Activated CD8-positive, alpha-beta memory T cell treated with anti-CD3 and anti-CD28 coated beads, Interleukin-2, amount 50 U/mL, for 1 hour (primary cell): ENCODE data around the gene ZNF672.
"Not testable (repeated sequence)": the region's sequence is repeated elsewhere in the genome, so short reads cannot be mapped to it uniquely, and the experiment has no call there.

Source experiments
- DNase-seq: peaks from one replicate; pipeline ENCODE4 v3.0.0-alpha.2; 2020; ENCODE audit errors: extremely low read depth

ZNF672 gene

GRCh38 chr1:248853663-248854375 is 15.8 kb downstream of the ZNF672 start:
- DNase-seq, result no peak

DNA sequence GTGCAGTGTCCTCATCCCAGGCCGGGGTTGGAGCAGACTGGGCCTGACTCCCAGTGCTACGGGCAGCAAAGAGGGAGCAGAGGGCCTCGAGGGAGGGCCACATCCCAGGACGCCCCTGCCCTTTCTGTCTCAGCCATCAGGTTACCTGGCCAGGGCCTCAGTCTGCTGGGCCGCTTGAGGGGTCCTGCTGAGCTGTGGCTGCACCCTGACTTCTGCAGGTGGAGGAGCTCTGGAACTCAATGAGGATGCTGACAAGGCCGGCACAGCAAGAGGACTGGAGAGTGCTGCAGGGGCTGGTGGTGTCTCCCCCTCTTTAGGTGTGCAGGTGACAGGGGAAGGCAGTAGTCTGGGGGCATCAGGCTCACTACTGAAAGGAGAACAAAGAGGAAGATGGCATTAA is 17.6 kb downstream of the ZNF672 start:
- DNase-seq, result no peak

DNA sequence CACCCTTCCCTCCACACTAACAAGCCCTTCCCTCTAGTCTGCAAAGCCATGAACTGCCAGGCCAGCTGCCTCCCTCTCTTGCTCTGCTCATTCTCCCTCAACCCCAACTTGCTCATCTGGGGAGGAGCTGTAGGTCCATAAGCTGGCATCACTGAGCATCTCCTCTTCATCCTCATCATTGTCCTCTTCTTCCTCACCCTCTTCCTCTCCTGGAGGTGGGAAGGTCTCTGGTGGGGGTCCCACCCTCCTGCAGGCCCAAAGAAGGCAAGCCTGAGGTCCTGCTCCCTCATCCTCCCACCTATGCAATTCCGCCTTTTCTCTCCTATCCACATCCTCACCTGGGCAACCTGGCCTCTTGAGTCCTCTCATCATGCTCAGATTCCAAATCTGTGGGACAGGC is 18.2 kb downstream of the ZNF672 start:
- DNase-seq, result no peak

GRCh38 chr1:248857201-248857600 is 19.2 kb downstream of the ZNF672 start:
- DNase-seq, result no peak

DNA sequence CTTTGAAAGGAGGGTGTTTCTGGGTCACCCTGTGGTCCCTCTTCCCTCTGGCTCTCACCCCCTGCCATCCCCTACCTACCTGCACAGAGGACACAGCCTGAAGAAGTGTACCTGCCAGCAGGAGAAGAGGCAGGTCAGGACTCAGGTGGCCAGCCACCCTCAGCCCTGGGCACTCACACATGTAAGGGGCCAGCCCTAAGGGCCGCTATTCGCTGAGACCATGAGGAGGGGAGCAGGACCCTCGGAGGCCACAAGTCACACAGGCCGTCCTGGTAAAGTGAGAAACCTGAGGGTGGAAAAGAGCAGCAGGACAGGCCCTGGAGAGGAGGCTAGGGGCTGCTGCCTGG is 19.7 kb downstream of the ZNF672 start:
- DNase-seq, result no peak

DNA sequence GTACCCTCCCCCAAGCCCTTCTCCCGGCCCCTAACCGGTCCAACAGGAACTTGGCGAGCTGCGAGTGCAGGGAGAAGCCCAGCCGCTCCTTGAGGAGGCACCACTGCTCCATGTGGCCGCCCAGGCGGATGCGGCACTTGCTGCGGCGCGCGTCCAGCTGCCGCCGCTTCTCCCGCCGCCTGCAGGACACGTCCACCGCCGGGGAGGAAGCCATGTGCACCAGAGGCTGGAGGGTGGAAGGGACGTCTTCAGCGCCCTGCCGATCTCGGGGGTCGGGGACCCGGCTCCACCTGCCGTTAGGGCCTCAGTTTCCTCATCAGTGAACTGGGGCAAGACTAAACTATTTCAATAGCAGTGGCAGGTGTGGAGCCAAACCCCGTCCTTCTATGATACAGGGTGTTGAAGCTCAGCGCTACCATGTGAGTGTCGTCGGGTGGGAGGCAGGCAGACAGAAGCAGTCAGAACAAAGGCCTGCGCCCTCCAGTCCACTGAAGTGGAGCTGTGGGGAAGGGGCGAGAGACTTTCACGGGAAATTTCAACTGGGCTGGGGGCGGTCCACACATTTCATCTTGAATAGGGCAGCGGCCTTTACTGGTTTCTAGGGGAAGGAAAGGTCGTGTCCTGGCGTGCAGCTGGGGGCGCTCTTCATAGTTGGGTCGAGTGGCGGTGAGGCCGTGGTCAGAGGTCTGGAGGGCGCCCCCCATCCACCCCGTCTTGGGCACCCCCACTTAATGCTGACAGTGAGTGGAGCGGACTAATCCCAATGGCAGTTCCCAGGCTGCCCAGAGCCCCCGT is 20.3 kb downstream of the ZNF672 start:
- DNase-seq, result no peak

GRCh38 chr1:248858891-248859889 is 21.2 kb downstream of the ZNF672 start, which contains the start of gene ZNF692:
Gene ZNF692, minus strand, starts transcription at chr1:248859085. Its CDS starts 776 bp downstream, at chr1:248858309.
- peak; percentile 91 for DNase-seq

GRCh38 chr1:248860007-248860406 is 22.0 kb downstream of the ZNF672 start:
- DNase-seq, result no peak

- DNase-seq, result no peak
Observed at GRCh38 chr1:248861616-248862015, 23.6 kb downstream of the ZNF672 start.

- no peak for DNase-seq
Observed at GRCh38 chr1:248862695-248862997, 24.6 kb downstream of the ZNF672 start.

- no peak for DNase-seq
Observed at GRCh38 chr1:248862998-248863881, 25.2 kb downstream of the ZNF672 start.

DNA sequence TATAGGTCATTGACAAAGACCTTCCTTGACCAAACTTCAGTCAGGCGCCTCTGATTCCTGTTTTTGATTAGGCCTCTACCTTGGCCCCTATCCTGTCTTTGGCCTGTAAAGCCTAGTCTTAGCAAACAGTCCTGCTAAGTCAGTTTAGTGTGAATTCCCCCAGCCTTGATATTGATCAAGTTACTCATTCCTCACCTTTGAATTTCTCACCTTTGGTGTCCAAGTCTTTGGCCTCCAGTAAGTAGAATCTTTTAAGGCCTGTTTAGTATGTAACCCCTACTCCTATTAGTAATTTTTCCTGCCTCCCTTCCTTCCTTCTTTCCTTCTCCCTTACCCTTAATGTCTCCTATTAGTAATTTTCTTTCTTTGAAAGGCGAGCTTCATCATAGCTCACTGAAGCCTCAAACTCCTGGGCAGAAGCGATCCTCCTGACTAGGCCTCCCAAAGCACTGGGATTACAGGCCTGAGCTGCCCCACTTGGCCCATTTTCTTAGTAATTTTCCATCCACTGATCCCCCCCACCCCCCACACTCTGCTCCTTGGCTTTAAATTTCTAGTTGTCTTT is 33.9 kb downstream of the ZNF672 start:
- DNase-seq, result no peak

DNA sequence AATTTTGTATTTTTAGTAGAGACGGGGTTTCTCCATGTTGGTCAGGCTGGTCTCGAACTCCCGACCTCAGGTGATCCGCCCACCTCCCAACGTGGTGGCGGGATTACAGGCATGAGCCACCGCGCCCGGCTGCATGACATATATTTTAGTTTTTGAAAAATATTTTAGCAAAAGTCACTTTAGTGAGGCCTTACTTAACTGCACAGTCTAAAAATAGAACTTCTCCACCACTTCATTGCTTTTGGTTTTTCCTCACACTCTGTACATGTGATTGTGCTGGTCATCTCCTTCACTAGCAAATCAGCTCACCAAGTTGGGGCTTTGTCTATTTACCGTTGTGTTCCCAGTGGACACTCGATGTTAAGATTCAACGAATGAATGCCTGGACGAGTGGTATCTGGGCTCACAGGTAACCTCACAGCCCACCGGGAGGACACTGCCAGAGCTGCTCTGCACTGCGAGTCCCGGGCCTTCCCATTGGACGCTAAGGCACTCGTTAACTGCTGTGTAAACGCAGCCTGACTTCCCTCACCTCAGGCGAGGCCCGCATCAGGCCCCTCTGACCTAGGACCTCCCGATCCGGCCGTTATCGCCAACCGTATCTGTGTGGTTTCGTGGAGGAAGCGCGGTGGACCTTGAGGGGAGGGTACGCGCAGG is 34.9 kb downstream of the ZNF672 start:
- DNase-seq, result no peak

DNA sequence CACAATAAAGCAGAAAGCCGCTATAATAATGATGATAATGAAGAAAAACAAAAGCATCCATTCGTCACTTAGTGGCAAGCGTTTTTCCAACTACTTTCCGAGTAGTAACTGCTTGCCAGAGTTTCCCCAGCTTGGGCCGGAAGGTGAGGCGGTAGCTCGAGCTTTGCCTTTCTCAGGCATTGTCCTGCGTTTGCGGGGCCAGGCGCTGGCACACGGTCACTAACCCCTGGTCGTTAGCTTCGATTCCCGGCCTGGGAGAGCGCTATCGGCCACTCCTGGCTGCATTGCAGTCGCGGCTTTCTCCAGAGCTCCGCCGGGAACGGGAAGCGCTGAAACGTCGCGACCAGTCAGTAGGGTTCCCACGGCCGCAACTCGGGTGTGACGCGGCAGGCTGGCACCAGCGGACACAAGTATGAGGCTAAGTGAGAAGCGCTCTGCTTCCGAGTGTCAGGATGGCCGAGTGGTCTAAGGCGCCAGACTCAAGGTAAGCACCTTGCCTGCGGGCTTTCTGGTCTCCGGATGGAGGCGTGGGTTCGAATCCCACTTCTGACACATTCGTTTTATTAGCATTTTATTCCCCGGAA is 35.5 kb downstream of the ZNF672 start:
- peak; percentile 76 for DNase-seq

- DNase-seq, result no peak
Observed at GRCh38 chr1:248873993-248874533, 36.0 kb downstream of the ZNF672 start.

DNA sequence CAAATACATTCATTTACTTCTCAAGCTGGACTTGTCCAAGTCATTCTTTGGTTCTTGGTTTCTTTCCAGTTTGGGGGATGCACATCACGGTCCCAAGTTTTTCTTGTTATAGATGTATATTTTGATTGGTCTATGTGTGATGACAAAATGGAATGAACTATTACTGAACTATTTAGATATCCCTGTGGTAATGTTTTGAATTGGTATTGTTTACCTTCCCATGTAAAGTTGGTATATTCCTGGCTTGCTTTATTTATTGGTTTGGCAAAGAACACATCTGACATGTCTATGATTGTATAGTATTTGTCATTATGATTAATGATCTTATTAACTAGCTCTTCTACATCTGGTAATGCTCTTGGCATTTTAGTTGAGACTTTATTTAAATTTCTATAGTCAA is 43.2 kb downstream of the ZNF672 start:
- no peak for DNase-seq

DNA sequence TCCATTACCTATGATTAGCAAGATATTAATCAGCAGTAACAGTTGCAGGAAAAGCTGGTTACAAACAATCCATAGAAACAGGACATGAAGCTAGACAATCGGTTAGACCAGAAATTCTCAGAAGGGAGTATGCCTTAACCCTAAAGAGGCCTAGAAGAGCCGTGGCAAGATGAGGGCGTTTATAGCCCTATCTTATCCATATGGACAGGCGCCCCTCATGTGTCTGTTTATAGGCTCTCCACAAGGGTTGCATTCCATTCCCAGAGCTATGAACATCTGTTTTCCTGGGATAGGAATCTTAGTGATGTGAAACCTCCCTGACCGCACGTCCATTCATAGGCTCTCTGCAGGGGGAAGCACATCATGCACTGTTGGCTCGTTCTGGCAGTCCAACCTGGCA is 44.4 kb downstream of the ZNF672 start:
- DNase-seq, result not testable (repeated sequence)

- no peak for DNase-seq
Observed at GRCh38 chr1:248884632-248885295, 46.7 kb downstream of the ZNF672 start.

DNA sequence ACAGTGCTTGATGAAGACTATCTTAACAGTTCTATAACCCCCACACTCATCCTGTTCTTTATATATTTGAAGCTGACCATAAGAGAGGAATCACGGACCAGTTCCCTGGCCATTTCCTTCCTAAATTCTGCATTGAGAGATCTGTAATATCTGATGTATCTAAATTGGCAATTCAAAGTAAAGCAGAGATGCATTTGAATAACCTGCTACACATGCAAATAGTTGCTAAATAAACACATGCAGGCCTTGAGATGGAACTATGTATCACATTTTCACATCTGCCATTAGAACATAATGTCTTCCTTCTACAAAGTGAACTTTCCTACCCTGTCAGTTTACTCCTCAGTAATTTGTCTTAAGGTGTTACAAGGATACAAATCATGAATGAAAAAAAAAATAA is 47.6 kb downstream of the ZNF672 start:
- no peak for DNase-seq
